ENCODE data around the gene SNCAIP. TPM values are rescaled to one million over a fixed set of nuclear protein-coding genes. Genes with fewer than 3 reads are reported as not detected.

The SNCAIP gene
- total RNA-seq, 1 donor from 2014 or later = 4.2 TPM

- DNase-seq (ENCODE audit: extremely low spot score, unreplicated experiment) = no peak
- Mint-ChIP-seq H3K4me1 (ENCODE audit: unreplicated experiment) (peaks cover 28% of the 10 kb centered on the region), H3K27me3 (ENCODE audit: unreplicated experiment) (peaks cover 13% of the 10 kb centered on the region), H3K27ac (ENCODE audit: unreplicated experiment) (no peak overlapping the region), H3K9me3 (ENCODE audit: unreplicated experiment) (peaks cover 5% of the 10 kb centered on the region), H3K36me3 (ENCODE audit: unreplicated experiment) (peaks cover 1% of the 10 kb centered on the region), H3K4me3 (ENCODE audit: unreplicated experiment) (no peak overlapping the region)
- no peak for TF ChIP-seq CTCF (IDR thresholded peaks at IDR 0.05)
These were observed 108.7 kb downstream of the SNCAIP start for GRCh38 chr5:122420537-122421236.

GRCh38 chr5:122421374-122422079 lies 109.5 kb downstream of the SNCAIP start:
- DNase-seq (ENCODE audit: extremely low spot score, unreplicated experiment) = no peak
- Mint-ChIP-seq H3K4me1 (ENCODE audit: unreplicated experiment) (peaks cover 28% of the 10 kb centered on the region), H3K36me3 (ENCODE audit: unreplicated experiment) (peaks cover 1% of the 10 kb centered on the region), H3K27me3 (ENCODE audit: unreplicated experiment) (peaks cover 5% of the 10 kb centered on the region), H3K9me3 (ENCODE audit: unreplicated experiment) (peaks cover 5% of the 10 kb centered on the region), H3K4me3 (ENCODE audit: unreplicated experiment) (no peak overlapping the region), H3K27ac (ENCODE audit: unreplicated experiment) (no peak overlapping the region)
- no peak for TF ChIP-seq CTCF (IDR thresholded peaks at IDR 0.05)

- Mint-ChIP-seq H3K27me3 (ENCODE audit: unreplicated experiment) (peaks cover 2% of the 10 kb centered on the region), H3K9me3 (ENCODE audit: unreplicated experiment) (peaks cover 5% of the 10 kb centered on the region), H3K4me1 (ENCODE audit: unreplicated experiment) (peaks cover 28% of the 10 kb centered on the region), H3K4me3 (ENCODE audit: unreplicated experiment) (no peak overlapping the region), H3K27ac (ENCODE audit: unreplicated experiment) (no peak overlapping the region), H3K36me3 (ENCODE audit: unreplicated experiment) (peaks cover 1% of the 10 kb centered on the region)
- DNase-seq (ENCODE audit: extremely low spot score, unreplicated experiment) = no peak
- no peak for TF ChIP-seq CTCF (IDR thresholded peaks at IDR 0.05)
These were observed 111.2 kb downstream of the SNCAIP start for GRCh38 chr5:122423221-122423620.

- H3K27me3 Mint-ChIP-seq (ENCODE audit: unreplicated experiment) = peaks cover 2% of the 10 kb centered on the region
- H3K27ac Mint-ChIP-seq (ENCODE audit: unreplicated experiment) = no peak overlapping the region
- no peak for DNase-seq (ENCODE audit: extremely low spot score, unreplicated experiment)
- no peak for TF ChIP-seq CTCF (IDR thresholded peaks at IDR 0.05)
- H3K36me3 Mint-ChIP-seq (ENCODE audit: unreplicated experiment) = peaks cover 6% of the 10 kb centered on the region
- H3K4me3 Mint-ChIP-seq (ENCODE audit: unreplicated experiment) = no peak overlapping the region
- peaks cover 9% of the 10 kb centered on the region for H3K9me3 Mint-ChIP-seq (ENCODE audit: unreplicated experiment)
- peaks cover 23% of the 10 kb centered on the region for H3K4me1 Mint-ChIP-seq (ENCODE audit: unreplicated experiment)
These were observed 112.1 kb downstream of the SNCAIP start for GRCh38 chr5:122424132-122424531.

GRCh38 chr5:122426301-122426700 lies 114.3 kb downstream of the SNCAIP start:
- H3K27ac Mint-ChIP-seq (ENCODE audit: unreplicated experiment) = no peak overlapping the region
- H3K9me3 Mint-ChIP-seq (ENCODE audit: unreplicated experiment) = peaks cover 13% of the 10 kb centered on the region
- TF ChIP-seq CTCF (IDR thresholded peaks at IDR 0.05) = no peak
- H3K27me3 Mint-ChIP-seq (ENCODE audit: unreplicated experiment) = peaks cover 2% of the 10 kb centered on the region
- H3K4me3 Mint-ChIP-seq (ENCODE audit: unreplicated experiment) = no peak overlapping the region
- DNase-seq (ENCODE audit: extremely low spot score, unreplicated experiment) = no peak
- H3K4me1 Mint-ChIP-seq (ENCODE audit: unreplicated experiment) = peaks cover 8% of the 10 kb centered on the region
- H3K36me3 Mint-ChIP-seq (ENCODE audit: unreplicated experiment) = peaks cover 6% of the 10 kb centered on the region
